NCI-H2227 (cell line): ENCODE data around the gene MTHFS.
A peak's percentile ranks its signal among the peaks of the same experiment; 100 is the strongest.
"Not testable (repeated sequence)": the region's sequence is repeated elsewhere in the genome, so short reads cannot be mapped to it uniquely, and the experiment has no call there.

Experiments used
- DNase-seq: peaks from one replicate; lab custom pipeline; 2025; ENCODE audit not compliant: unreplicated experiment; lab: John Stamatoyannopoulos, UW

MTHFS gene

DNA sequence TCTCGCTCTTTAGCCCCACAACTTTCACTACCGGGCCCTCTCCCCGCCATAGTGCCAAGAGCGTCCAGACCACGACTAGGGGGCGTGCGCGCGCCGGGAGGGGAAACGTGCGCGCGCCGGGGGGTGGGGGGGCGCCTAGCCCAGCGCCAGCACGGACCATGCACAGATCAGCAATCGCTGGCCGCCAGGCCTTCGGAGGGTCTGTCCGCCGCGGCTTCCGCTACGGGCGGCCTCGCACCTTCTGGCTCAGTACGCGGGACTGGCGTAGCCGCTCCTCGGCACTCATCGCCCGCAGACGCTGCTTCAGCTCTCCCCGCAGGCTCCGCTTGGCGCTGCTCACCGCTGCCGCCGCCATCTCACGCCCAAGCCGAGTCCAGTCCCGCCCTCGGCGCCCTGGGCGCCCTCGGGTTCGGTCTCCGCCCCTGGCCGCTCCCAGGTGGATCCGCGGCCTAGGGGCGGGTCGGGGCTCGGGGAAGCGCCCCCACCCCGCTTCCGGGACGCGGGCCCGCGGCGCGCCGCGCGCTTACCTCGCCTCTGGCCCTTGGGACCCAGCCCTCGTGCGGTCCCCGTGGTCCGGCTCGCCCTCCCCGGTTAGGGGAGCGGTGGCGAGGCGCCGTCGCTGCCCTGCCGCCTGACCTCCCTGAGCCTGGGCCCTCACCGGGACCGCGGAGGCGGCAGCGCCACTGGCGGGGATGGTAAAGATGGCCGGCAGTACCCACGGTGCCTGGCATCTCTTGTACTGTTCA, at the start of gene MTHFS:
MTHFS (minus strand) TSS at position 381 of the 746 bp plus-strand sequence; CDS start at position 355, 26 bp downstream.
- peak; percentile 79 for DNase-seq

GRCh38 chr15:79944622-79945021, 47.8 kb upstream of the MTHFS start:
- DNase-seq, result no peak

- no peak for DNase-seq
Measured at GRCh38 chr15:79943820-79944219, 47.0 kb upstream of the MTHFS start.

DNA sequence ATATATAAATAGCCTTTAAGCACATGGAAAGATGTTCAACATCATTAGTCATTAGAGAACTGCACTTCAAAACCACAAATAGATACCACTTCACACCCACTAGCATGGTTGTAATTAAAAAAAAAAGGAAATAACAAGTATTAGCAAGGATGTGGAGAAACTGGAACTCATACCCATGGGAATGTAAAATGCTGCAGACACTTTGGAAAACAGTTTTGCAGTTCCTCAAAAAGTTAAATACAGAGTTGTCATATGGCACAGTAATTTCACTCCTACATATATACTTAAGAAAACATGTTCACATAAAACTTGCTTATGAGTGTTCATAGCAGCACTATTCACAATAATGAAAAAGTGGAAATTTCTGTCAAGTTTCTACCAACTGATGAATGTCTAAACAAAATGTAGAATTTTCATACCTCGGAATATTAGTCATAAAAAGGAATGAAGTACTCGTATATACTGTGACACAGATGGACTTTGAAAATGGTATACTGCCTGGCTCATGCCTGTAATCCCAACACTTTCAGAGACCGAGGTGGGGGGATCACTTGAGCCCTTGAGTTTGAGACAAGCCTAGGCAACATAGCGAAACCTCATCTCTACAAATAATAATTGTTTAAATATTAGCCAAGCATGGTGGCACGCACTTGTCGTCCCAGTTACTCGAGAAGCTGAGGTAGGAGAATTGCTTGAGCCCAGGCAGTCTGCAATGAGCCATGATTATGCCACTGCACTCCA, 46.1 kb upstream of the MTHFS start:
- no peak for DNase-seq

DNA sequence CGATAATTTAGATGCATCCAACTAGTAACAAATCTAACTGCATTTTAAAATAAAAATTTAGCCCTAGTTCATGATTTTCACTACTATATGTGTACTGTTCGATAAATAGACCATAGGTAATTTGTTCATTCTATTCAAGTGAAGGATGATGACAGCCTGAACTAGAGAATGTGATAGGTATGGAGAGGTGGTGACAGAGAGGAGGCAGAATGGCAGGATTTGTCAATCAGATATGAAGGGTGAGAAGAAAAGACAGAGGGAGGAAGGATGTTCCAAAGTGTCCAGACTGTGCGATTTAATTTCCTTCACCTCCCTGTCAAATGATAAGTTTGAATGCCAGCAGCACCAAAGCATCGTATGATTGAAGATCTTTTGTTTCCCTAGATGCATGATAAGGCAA, 42.6 kb upstream of the MTHFS start:
- no peak for DNase-seq

- DNase-seq, result no peak
Measured at GRCh38 chr15:79938143-79938542, 41.3 kb upstream of the MTHFS start.

DNA sequence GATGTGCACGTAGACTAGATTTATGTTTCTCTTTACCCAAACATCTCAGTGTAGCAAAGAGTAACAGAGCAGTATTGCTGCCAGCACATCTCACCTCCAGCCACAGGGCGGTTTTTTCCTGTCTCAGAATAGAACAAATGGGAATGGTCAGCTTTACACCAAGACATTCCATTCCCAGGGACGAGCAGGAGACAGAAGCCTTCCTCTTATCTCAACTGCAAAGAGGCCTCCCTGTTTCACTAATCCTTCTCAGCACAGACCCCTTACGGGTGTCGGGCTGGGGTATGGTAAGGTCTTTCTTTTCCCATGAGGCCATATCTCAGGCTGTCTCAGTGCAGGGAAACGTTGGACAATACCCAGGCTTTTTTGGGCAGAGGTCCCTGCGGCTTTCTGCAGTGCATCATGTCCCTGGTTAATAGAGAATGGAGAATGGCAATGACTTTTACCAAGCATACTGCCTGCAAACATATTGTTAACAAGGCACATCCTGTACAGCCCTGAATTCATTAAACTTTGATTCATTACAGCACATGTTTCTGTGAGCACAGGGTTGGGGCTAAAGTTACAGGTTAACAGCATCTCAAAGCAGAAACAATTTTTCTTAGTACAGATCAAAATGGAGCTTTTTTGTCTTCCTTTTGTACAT, 38.9 kb upstream of the MTHFS start:
- not testable (repeated sequence) for DNase-seq

- DNase-seq, result no peak
Measured at GRCh38 chr15:79933231-79933630, 36.4 kb upstream of the MTHFS start.

GRCh38 chr15:79932447-79932846, 35.6 kb upstream of the MTHFS start:
- DNase-seq, result no peak

DNA sequence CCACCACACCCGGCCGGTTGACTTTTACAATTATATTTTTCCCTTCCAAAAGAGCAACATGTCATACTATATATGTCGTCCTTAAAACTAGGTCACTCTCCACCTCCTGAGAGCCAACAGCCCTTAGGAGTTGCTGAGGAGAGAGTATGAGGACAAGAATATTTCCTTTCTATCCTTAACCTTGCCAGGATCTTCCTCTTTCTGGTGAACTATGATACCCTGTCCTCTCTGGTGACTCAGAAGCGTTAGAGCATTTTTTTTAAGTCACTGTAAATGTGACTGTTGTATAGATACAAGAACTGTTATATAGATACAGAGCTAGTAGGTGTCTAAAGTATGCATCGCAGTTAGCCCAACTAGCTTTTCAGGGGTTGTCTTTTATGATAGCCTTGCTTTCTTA, 33.7 kb upstream of the MTHFS start:
- DNase-seq, result no peak

DNA sequence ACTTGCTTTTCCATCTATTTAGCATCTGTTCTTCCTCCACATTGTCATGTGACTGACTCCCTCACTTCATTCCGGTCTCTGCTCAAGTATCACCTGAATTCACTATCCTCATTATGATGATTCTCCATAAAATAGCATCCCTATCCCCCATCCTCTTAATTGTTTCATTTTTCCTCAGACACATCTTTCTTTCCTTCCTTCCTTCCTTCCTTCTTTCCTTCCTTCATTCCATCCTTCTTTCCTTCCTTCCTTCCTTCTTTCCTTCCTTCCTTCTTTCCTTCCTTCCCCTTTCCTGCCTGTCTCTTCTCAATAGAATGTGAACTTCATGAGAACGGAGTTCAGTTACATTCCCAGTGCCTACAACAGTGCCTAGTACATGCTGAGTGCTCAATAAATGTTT, 32.6 kb upstream of the MTHFS start:
- no peak for DNase-seq

DNA sequence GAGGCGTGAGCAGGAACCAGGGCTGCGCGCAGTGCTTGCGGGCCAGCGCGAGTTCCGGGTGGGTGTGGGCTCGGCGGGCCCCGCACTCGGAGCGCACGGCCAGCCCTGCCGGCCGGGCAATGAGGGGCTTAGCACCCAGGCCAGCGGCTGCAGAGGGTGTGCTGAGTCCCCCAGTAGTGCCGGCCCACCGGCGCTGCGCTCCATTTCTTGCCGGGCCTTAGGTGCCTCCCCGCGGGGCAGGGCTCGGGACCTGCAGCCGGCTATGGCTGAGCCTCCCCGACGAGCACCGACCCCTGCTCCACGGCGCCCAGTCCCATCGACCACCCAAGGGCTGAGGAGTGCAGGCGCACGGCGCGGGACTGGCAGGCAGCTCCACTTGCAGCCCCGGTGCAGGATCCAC, 29.3 kb upstream of the MTHFS start:
- DNase-seq, result not testable (repeated sequence)

GRCh38 chr15:79924379-79924778, 27.6 kb upstream of the MTHFS start:
- DNase-seq, result no peak

DNA sequence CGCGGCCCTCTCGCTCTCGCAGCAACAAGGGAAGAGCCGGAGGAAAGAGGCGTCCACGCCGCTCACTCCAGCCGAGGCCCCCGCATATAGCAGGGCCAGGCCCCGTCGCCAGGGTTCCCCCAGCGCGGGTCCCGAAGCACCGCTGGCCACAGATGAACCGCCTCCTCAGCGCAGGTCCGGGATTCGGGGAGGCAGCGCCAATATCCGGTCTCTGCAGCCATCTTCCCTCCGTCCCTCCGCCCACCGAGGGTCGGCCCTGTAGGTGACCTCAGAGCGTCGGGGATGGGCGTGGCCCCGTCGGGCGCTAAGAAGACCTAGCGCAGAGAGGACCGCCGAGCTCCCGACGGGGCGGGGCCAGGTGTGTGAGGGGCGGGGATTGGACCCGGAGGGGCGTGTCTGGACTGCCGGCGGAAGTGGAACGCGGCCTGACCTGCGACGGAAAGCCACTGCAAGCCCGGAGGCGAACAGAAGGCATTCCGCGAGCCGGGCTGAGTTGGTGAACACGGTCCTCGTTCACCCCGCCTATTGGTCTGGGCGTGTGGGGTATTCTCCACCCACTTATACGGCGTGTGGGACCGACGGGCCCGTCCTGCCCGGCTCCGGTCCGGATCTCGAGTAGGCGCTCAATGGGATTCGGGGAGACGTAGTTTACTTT, 26.8 kb upstream of the MTHFS start:
- peak; percentile 96 for DNase-seq

GRCh38 chr15:79923079-79923514, 26.3 kb upstream of the MTHFS start:
- peak; percentile 65 for DNase-seq

DNA sequence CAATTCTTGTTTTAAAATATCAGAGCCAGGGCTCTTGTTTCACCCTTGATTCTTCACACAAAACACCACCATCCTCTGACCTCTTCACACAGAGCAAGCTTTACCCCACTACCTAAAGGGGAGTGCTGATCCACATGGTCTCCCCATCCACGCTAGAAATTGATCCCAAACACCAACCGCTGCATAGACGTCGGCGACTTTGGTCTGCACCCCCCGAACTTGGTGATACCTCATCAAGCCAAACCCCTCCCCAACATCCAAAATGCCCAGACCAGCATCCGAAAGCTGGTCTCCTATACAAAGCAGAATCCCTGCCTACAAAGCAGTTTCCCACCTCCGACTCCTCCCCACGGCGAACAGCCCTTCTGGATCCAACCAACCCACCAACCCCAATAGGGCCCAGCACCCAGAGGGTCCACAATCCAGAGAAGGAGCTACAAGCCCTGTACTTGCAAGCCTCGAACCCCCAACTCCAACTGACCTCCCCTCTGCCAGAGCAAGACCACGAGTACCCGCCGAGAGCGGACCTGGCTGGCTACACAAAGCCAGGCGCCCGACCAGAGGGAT, 25.8 kb upstream of the MTHFS start:
- no peak for DNase-seq

- DNase-seq, result no peak
Measured at GRCh38 chr15:79919749-79920511, 23.1 kb upstream of the MTHFS start.

- no peak for DNase-seq
Measured at GRCh38 chr15:79919090-79919748, 22.4 kb upstream of the MTHFS start.

- no peak for DNase-seq
Measured at GRCh38 chr15:79918278-79918677, 21.5 kb upstream of the MTHFS start.
